ENCODE results near the gene TKT. TPM values are rescaled to one million over a fixed set of nuclear protein-coding genes. Genes with fewer than 3 reads are reported as not detected.
A peak's percentile ranks its signal among the peaks of the same experiment; 100 is the strongest.

Gene TKT
- total and polyA plus RNA-seq, 2 experiments from 2014 or later: 584 to 1,411 TPM

- TF ChIP-seq, protein P1, sequence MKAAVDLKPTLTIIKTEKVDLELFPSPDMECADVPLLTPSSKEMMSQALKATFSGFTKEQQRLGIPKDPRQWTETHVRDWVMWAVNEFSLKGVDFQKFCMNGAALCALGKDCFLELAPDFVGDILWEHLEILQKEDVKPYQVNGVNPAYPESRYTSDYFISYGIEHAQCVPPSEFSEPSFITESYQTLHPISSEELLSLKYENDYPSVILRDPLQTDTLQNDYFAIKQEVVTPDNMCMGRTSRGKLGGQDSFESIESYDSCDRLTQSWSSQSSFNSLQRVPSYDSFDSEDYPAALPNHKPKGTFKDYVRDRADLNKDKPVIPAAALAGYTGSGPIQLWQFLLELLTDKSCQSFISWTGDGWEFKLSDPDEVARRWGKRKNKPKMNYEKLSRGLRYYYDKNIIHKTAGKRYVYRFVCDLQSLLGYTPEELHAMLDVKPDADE (IDR thresholded peaks at IDR 0.05): no peak
Observed at GRCh38 chr3:53181024-53181371, 74.8 kb downstream of the TKT start (continued).

- Histone ChIP-seq H3K4me1 (ENCODE audit: insufficient read depth) (no peaks in the 10 kb centered on the region), H3K36me3 (ENCODE audit: insufficient read depth) (no peaks in the 10 kb centered on the region), H3K79me2 (replicated peaks; ENCODE audit: insufficient read depth) (no peaks in the 10 kb centered on the region), H2AFZ (no peak overlapping the region), H4K20me1 (replicated peaks; ENCODE audit: insufficient read depth) (no peaks in the 10 kb centered on the region), H3F3A (replicated peaks; ENCODE audit: low read depth) (no peaks in the 10 kb centered on the region), H3K27ac (ENCODE audit: low read depth) (no peak overlapping the region), H3K4me3 (no peak overlapping the region), H3K9me2 (ENCODE audit: insufficient read depth) (no peaks in the 10 kb centered on the region), H3K4me2 (no peak overlapping the region), H3K27me3 (ENCODE audit: insufficient read depth) (no peaks in the 10 kb centered on the region)
- Mint-ChIP-seq H3K4me1 (peaks cover 11% of the 10 kb centered on the region), H3K27me3 (ENCODE audit: insufficient read depth, low read depth, poor library complexity) (peaks cover 5% of the 10 kb centered on the region), H3K9me3 (no peaks in the 10 kb centered on the region), H3K27ac (0 out of 2 replicates have a peak overlapping the region, but pooled peaks have one; percentile 15), H3K4me3 (no peak overlapping the region), H3K36me3 (ENCODE audit: low read depth) (no peaks in the 10 kb centered on the region; the same call in 2 of the 3 replicates)
- no peak for DNase-seq (ENCODE audit: low spot score)
- no peak for ATAC-seq
- TF ChIP-seq EZH2 (IDR thresholded peaks at IDR 0.05; ENCODE audit: low read depth, unreplicated experiment) (no peak), CREB1 (CRISPR knock-in tag; IDR thresholded peaks at IDR 0.05; ENCODE audit: low read depth) (no peak), REST (IDR thresholded peaks at IDR 0.05; ENCODE audit: unreplicated experiment) (no peak), ZNF114 (CRISPR knock-in tag; IDR thresholded peaks at IDR 0.05) (no peak), JUNB (IDR thresholded peaks at IDR 0.05; ENCODE audit: unreplicated experiment) (no peak), STAT1 (IDR thresholded peaks at IDR 0.05; ENCODE audit: unreplicated experiment) (no peak), NANOG (IDR thresholded peaks at IDR 0.05; ENCODE audit: borderline replicate concordance) (no peak)
- TF ChIP-seq, protein P2, sequence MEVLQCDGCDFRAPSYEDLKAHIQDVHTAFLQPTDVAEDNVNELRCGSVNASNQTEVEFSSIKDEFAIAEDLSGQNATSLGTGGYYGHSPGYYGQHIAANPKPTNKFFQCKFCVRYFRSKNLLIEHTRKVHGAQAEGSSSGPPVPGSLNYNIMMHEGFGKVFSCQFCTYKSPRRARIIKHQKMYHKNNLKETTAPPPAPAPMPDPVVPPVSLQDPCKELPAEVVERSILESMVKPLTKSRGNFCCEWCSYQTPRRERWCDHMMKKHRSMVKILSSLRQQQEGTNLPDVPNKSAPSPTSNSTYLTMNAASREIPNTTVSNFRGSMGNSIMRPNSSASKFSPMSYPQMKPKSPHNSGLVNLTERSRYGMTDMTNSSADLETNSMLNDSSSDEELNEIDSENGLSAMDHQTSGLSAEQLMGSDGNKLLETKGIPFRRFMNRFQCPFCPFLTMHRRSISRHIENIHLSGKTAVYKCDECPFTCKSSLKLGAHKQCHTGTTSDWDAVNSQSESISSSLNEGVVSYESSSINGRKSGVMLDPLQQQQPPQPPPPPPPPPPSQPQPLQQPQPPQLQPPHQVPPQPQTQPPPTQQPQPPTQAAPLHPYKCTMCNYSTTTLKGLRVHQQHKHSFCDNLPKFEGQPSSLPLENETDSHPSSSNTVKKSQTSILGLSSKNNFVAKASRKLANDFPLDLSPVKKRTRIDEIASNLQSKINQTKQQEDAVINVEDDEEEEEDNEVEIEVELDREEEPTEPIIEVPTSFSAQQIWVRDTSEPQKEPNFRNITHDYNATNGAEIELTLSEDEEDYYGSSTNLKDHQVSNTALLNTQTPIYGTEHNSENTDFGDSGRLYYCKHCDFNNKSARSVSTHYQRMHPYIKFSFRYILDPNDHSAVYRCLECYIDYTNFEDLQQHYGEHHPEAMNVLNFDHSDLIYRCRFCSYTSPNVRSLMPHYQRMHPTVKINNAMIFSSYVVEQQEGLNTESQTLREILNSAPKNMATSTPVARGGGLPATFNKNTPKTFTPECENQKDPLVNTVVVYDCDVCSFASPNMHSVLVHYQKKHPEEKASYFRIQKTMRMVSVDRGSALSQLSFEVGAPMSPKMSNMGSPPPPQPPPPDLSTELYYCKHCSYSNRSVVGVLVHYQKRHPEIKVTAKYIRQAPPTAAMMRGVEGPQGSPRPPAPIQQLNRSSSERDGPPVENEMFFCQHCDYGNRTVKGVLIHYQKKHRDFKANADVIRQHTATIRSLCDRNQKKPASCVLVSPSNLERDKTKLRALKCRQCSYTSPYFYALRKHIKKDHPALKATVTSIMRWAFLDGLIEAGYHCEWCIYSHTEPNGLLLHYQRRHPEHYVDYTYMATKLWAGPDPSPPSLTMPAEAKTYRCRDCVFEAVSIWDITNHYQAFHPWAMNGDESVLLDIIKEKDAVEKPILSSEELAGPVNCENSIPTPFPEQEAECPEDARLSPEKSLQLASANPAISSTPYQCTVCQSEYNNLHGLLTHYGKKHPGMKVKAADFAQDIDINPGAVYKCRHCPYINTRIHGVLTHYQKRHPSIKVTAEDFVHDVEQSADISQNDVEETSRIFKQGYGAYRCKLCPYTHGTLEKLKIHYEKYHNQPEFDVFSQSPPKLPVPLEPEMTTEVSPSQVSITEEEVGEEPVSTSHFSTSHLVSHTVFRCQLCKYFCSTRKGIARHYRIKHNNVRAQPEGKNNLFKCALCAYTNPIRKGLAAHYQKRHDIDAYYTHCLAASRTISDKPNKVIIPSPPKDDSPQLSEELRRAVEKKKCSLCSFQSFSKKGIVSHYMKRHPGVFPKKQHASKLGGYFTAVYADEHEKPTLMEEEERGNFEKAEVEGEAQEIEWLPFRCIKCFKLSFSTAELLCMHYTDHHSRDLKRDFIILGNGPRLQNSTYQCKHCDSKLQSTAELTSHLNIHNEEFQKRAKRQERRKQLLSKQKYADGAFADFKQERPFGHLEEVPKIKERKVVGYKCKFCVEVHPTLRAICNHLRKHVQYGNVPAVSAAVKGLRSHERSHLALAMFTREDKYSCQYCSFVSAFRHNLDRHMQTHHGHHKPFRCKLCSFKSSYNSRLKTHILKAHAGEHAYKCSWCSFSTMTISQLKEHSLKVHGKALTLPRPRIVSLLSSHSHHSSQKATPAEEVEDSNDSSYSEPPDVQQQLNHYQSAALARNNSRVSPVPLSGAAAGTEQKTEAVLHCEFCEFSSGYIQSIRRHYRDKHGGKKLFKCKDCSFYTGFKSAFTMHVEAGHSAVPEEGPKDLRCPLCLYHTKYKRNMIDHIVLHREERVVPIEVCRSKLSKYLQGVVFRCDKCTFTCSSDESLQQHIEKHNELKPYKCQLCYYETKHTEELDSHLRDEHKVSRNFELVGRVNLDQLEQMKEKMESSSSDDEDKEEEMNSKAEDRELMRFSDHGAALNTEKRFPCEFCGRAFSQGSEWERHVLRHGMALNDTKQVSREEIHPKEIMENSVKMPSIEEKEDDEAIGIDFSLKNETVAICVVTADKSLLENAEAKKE (CRISPR knock-in tag; IDR thresholded peaks at IDR 0.05): no peak
- TF ChIP-seq, protein P1 (IDR thresholded peaks at IDR 0.05): no peak
- TF ChIP-seq, protein P3, sequence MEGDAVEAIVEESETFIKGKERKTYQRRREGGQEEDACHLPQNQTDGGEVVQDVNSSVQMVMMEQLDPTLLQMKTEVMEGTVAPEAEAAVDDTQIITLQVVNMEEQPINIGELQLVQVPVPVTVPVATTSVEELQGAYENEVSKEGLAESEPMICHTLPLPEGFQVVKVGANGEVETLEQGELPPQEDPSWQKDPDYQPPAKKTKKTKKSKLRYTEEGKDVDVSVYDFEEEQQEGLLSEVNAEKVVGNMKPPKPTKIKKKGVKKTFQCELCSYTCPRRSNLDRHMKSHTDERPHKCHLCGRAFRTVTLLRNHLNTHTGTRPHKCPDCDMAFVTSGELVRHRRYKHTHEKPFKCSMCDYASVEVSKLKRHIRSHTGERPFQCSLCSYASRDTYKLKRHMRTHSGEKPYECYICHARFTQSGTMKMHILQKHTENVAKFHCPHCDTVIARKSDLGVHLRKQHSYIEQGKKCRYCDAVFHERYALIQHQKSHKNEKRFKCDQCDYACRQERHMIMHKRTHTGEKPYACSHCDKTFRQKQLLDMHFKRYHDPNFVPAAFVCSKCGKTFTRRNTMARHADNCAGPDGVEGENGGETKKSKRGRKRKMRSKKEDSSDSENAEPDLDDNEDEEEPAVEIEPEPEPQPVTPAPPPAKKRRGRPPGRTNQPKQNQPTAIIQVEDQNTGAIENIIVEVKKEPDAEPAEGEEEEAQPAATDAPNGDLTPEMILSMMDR (conservative IDR thresholded peaks at IDR 0.05; ENCODE audit: low read depth in 2 of 2): no peak
Observed at GRCh38 chr3:53180305-53181023, 75.4 kb downstream of the TKT start.
